Right renal cortex interstitium (tissue), 3 donors: Measurements from ENCODE around the gene CDC42BPB. TPM values are rescaled to one million over a fixed set of nuclear protein-coding genes. Genes with fewer than 3 reads are reported as not detected.

Source experiments
- DNase-seq, 3 donors: peaks; one replicate each; pipeline ENCODE4 v3.0.0-alpha.2; 2013; ENCODE audit warnings: low read depth in 3 of 3, low spot score in 2 of 3
- polyA plus RNA-seq, 3 donors: library from polyadenylated mRNA; unstranded; fragments of 120-200 nt; gene quantifications; one replicate each; pipeline ENCODE4 v1.2.1, GENCODE V29; 2013; ENCODE audit not compliant: insufficient read length in 3 of 3

CDC42BPB gene
- polyA plus RNA-seq, 3 donors = 69.7 to 74.1 (median 70.4) TPM

- DNase-seq = no peak
Observed at GRCh38 chr14:103020271-103021170, 36.8 kb downstream of the CDC42BPB start.

- no peak for DNase-seq
Observed at GRCh38 chr14:103019826-103020225, 37.5 kb downstream of the CDC42BPB start.

GRCh38 chr14:103019236-103019635 is 38.1 kb downstream of the CDC42BPB start:
- no peak for DNase-seq

GRCh38 chr14:103016594-103016993 is 40.8 kb downstream of the CDC42BPB start:
- no peak for DNase-seq

- DNase-seq = no peak
Observed at GRCh38 chr14:103016071-103016470, 41.3 kb downstream of the CDC42BPB start.

- DNase-seq = no peak
Observed at GRCh38 chr14:103015426-103015825, 41.9 kb downstream of the CDC42BPB start.

GRCh38 chr14:103014466-103015228 is 42.7 kb downstream of the CDC42BPB start:
- no peak for DNase-seq

GRCh38 chr14:103013028-103013427 is 44.3 kb downstream of the CDC42BPB start:
- DNase-seq = no peak

GRCh38 chr14:103009559-103009958 is 47.8 kb downstream of the CDC42BPB start:
- DNase-seq = no peak

GRCh38 chr14:103008768-103009357 is 48.5 kb downstream of the CDC42BPB start:
- DNase-seq = no peak

GRCh38 chr14:103008126-103008525 is 49.2 kb downstream of the CDC42BPB start:
- DNase-seq = no peak

GRCh38 chr14:103007555-103007954 is 49.8 kb downstream of the CDC42BPB start:
- DNase-seq = no peak

- DNase-seq = no peak
Observed at GRCh38 chr14:103006991-103007520, 50.3 kb downstream of the CDC42BPB start.

- DNase-seq = no peak
Observed at GRCh38 chr14:103006106-103006505, 51.2 kb downstream of the CDC42BPB start.

- DNase-seq = no peak
Observed at GRCh38 chr14:103003850-103004249, 53.5 kb downstream of the CDC42BPB start.

- no peak for DNase-seq
Observed at GRCh38 chr14:103003351-103003615, 54.1 kb downstream of the CDC42BPB start.

- no peak for DNase-seq
Observed at GRCh38 chr14:103002578-103003350, 54.6 kb downstream of the CDC42BPB start.

GRCh38 chr14:103001651-103002396 is 55.5 kb downstream of the CDC42BPB start:
- DNase-seq = no peak

GRCh38 chr14:103001226-103001625 is 56.1 kb downstream of the CDC42BPB start:
- DNase-seq = no peak
